Ascending aorta (tissue), 2 donors: ENCODE measurements around the gene BPIFB6. TPM values are rescaled to one million over a fixed set of nuclear protein-coding genes. Genes with fewer than 3 reads are reported as not detected.

ENCODE experiments used
- DNase-seq, 2 donors: peaks; one replicate each; pipeline ENCODE4 v3.0.0-alpha.2; 2019; ENCODE audit warnings: low spot score in 2 of 2
- H3K27ac ChIP-seq, 2 donors: fragments of 200-600 bp; sonication (generic); one replicate each; pipeline ENCODE4 v1.5.1; 2016 to 2017; ENCODE audit warnings: mild to moderate bottlenecking in 1 of 2
- H3K27me3 ChIP-seq: fragments of 200-600 bp; sonication (generic); one replicate; pipeline ENCODE4 v1.5.1; 2017
- H3K36me3 ChIP-seq, 2 donors: fragments of 200-600 bp; sonication (generic); one replicate each; pipeline ENCODE4 v1.5.1; 2016
- H3K4me1 ChIP-seq, 2 donors: fragments of 200-600 bp; sonication (generic); one replicate each; pipeline ENCODE4 v1.5.1; 2016 to 2017; ENCODE audit warnings: mild to moderate bottlenecking in 1 of 2
- H3K4me3 ChIP-seq, 2 donors: fragments of 200-600 bp; sonication (generic); one replicate each; pipeline ENCODE4 v1.5.1; 2016 to 2017; ENCODE audit warnings: mild to moderate bottlenecking in 1 of 2
- H3K9me3 ChIP-seq, 2 donors: fragments of 200-600 bp; sonication (generic); one replicate each; pipeline ENCODE4 v1.5.1; 2016
- intact Hi-C: fragments of 100-400 bp; cut with DNase I; formaldehyde crosslinking; loops from one replicate; pipeline ENCODE4 v1.15.1; 2023
- total RNA-seq: library from RNA; depleted of rRNA; stranded (reverse); fragments of >200 nt; gene quantifications from one replicate; pipeline ENCODE4 v1.1.0, GENCODE V29; 2016
- TF ChIP-seq, protein P1 (sequence below), 3 experiments: fragments of 200-600 bp in 2 of 3; fragments of 450-650 bp in 1 of 3; sonication (generic) in 2 of 3; IDR thresholded peaks; one replicate each; pipeline ENCODE4 v1.5.1; 2016 to 2019; ENCODE audit warnings: antibody characterized with exemption in 3 of 3, mild to moderate bottlenecking in 1 of 3, moderate library complexity in 1 of 3

The BPIFB6 gene
- total RNA-seq, 1 donor from 2014 or later, result not detected

- Histone ChIP-seq H3K4me3 (no peak overlapping the region), H3K36me3 (no peaks in the 10 kb centered on the region), H3K27me3 (no peaks in the 10 kb centered on the region), H3K4me1 (no peaks in the 10 kb centered on the region), H3K9me3 (no peaks in the 10 kb centered on the region), H3K27ac (no peak overlapping the region)
- no peak for DNase-seq
- TF ChIP-seq, protein P1, sequence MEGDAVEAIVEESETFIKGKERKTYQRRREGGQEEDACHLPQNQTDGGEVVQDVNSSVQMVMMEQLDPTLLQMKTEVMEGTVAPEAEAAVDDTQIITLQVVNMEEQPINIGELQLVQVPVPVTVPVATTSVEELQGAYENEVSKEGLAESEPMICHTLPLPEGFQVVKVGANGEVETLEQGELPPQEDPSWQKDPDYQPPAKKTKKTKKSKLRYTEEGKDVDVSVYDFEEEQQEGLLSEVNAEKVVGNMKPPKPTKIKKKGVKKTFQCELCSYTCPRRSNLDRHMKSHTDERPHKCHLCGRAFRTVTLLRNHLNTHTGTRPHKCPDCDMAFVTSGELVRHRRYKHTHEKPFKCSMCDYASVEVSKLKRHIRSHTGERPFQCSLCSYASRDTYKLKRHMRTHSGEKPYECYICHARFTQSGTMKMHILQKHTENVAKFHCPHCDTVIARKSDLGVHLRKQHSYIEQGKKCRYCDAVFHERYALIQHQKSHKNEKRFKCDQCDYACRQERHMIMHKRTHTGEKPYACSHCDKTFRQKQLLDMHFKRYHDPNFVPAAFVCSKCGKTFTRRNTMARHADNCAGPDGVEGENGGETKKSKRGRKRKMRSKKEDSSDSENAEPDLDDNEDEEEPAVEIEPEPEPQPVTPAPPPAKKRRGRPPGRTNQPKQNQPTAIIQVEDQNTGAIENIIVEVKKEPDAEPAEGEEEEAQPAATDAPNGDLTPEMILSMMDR (IDR thresholded peaks at IDR 0.05), result no peak
- intact Hi-C loops, result no loop called here
Observed at GRCh38 chr20:33054381-33054780, 22.9 kb downstream of the BPIFB6 start.

GRCh38 chr20:33054791-33055190 lies 23.3 kb downstream of the BPIFB6 start:
- no peak overlapping the region for H3K27ac ChIP-seq
- H3K9me3 ChIP-seq, result no peaks in the 10 kb centered on the region
- H3K27me3 ChIP-seq, result no peaks in the 10 kb centered on the region
- H3K4me1 ChIP-seq, result no peaks in the 10 kb centered on the region
- no peaks in the 10 kb centered on the region for H3K36me3 ChIP-seq
- TF ChIP-seq, protein P1 (IDR thresholded peaks at IDR 0.05), result no peak
- intact Hi-C loops, result no loop called here
- no peak overlapping the region for H3K4me3 ChIP-seq
- no peak for DNase-seq

DNA sequence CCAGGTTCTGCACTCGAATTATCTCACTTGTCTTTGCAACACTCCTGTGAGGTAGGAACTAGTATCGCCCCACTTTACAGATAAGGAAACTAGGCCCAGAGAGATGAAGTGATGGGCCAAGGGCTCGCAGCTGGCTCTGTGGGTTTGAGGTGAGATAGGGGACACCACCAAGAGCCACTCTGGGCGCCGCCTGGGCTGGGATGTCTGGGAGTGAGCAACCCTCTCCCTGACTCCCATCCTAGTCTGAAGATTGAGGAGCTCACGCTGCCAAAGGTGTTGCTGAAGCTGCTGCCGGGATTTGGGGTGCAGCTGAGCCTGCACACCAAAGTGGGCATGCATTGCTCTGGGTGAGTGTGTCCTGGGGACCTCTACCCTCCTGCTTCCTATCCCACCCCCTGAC lies 27.7 kb downstream of the BPIFB6 start:
- TF ChIP-seq, protein P1 (IDR thresholded peaks at IDR 0.05), result no peak

GRCh38 chr20:33059741-33060390 lies 28.4 kb downstream of the BPIFB6 start:
- no peak overlapping the region for H3K27ac ChIP-seq
- DNase-seq, result no peak
- intact Hi-C loops, result no loop called here
- no peaks in the 10 kb centered on the region for H3K4me1 ChIP-seq
- no peak overlapping the region for H3K4me3 ChIP-seq
- H3K36me3 ChIP-seq, result no peaks in the 10 kb centered on the region
- TF ChIP-seq, protein P1 (IDR thresholded peaks at IDR 0.05), result no peak
- no peaks in the 10 kb centered on the region for H3K27me3 ChIP-seq
- H3K9me3 ChIP-seq, result no peaks in the 10 kb centered on the region

More for the DNA sequence above, 27.7 kb downstream of the BPIFB6 start:
- no peak for DNase-seq
- H3K27ac ChIP-seq, result no peak overlapping the region
- no peaks in the 10 kb centered on the region for H3K9me3 ChIP-seq
- H3K4me1 ChIP-seq, result no peaks in the 10 kb centered on the region
- intact Hi-C loops, result no loop called here
- no peaks in the 10 kb centered on the region for H3K36me3 ChIP-seq
- H3K27me3 ChIP-seq, result no peaks in the 10 kb centered on the region
- no peak overlapping the region for H3K4me3 ChIP-seq

DNA sequence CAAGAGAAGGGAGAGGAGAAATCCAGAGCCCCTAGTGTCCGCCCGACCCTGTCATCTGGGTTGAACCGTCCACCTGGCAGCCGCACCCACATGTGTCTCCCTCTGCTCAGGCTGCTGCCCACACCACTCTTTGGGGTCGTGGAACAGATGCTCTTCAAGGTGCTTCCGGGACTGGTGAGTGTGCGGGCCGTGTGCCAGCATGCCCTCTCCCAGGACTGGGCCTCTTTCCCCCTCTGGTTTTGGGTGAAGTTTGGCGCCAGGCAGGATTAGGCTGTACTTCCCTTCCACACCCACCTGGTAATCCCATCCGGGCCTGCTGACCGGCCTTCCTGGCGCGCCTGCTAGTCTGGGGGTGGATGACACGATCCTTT lies 30.2 kb downstream of the BPIFB6 start:
- Histone ChIP-seq H3K27ac (no peak overlapping the region), H3K4me3 (no peak overlapping the region), H3K36me3 (no peaks in the 10 kb centered on the region), H3K4me1 (no peaks in the 10 kb centered on the region), H3K27me3 (no peaks in the 10 kb centered on the region), H3K9me3 (no peaks in the 10 kb centered on the region)
- TF ChIP-seq, protein P1 (IDR thresholded peaks at IDR 0.05), result no peak
- intact Hi-C loops, result no loop called here
- DNase-seq, result no peak
